Right kidney (tissue), 1 donor: ENCODE results near the gene DCDC1.

ENCODE experiments used
- DNase-seq: peaks from one replicate; pipeline ENCODE4 v3.0.0-alpha.2; 2016

The DCDC1 gene

GRCh38 chr11:30832831-30833230 lies 536.7 kb downstream of the DCDC1 start:
- DNase-seq: no peak

GRCh38 chr11:30830681-30831080 lies 538.9 kb downstream of the DCDC1 start:
- no peak for DNase-seq

- DNase-seq: no peak
These were observed 542.6 kb downstream of the DCDC1 start for GRCh38 chr11:30826911-30827310.

- DNase-seq: no peak
These were observed 543.8 kb downstream of the DCDC1 start for GRCh38 chr11:30825723-30826122.

GRCh38 chr11:30823119-30823518 lies 546.4 kb downstream of the DCDC1 start:
- DNase-seq: no peak

- DNase-seq: no peak
These were observed 548.0 kb downstream of the DCDC1 start for GRCh38 chr11:30821438-30821965.

GRCh38 chr11:30818721-30819120 lies 550.8 kb downstream of the DCDC1 start:
- no peak for DNase-seq

- no peak for DNase-seq
These were observed 552.3 kb downstream of the DCDC1 start for GRCh38 chr11:30816959-30817880.

- no peak for DNase-seq
These were observed 553.9 kb downstream of the DCDC1 start for GRCh38 chr11:30815619-30816018.

- no peak for DNase-seq
These were observed 554.8 kb downstream of the DCDC1 start for GRCh38 chr11:30814737-30815136.
